ENCODE measurements around the gene TSHR. TPM values are rescaled to one million over a fixed set of nuclear protein-coding genes. Genes with fewer than 3 reads are reported as not detected.

The TSHR gene
- total RNA-seq, 1 donor from 2014 or later, result not detected

GRCh38 chr14:80959496-80959895, 4.1 kb downstream of the TSHR start:
- no peak overlapping the region for H3K27ac Mint-ChIP-seq (ENCODE audit: unreplicated experiment)
- H3K4me3 Mint-ChIP-seq (ENCODE audit: unreplicated experiment), result no peak overlapping the region
- DNase-seq (ENCODE audit: low spot score), result no peak
- TF ChIP-seq CTCF (IDR thresholded peaks at IDR 0.05; ENCODE audit: unreplicated experiment), result no peak
- H3K36me3 Mint-ChIP-seq (ENCODE audit: low read depth, unreplicated experiment), result no peaks in the 10 kb centered on the region
- peaks cover 16% of the 10 kb centered on the region for H3K4me1 Mint-ChIP-seq (ENCODE audit: unreplicated experiment)
- no peaks in the 10 kb centered on the region for H3K9me3 Mint-ChIP-seq (ENCODE audit: unreplicated experiment)
- peaks cover 1% of the 10 kb centered on the region for H3K27me3 Mint-ChIP-seq (ENCODE audit: unreplicated experiment)

GRCh38 chr14:80965037-80965436, 9.6 kb downstream of the TSHR start:
- Mint-ChIP-seq H3K4me3 (ENCODE audit: unreplicated experiment) (no peak overlapping the region), H3K27me3 (ENCODE audit: unreplicated experiment) (no peaks in the 10 kb centered on the region), H3K36me3 (ENCODE audit: low read depth, unreplicated experiment) (no peaks in the 10 kb centered on the region), H3K9me3 (ENCODE audit: unreplicated experiment) (no peaks in the 10 kb centered on the region), H3K4me1 (ENCODE audit: unreplicated experiment) (peaks cover 3% of the 10 kb centered on the region), H3K27ac (ENCODE audit: unreplicated experiment) (no peak overlapping the region)
- TF ChIP-seq CTCF (IDR thresholded peaks at IDR 0.05; ENCODE audit: unreplicated experiment), result no peak
- no peak for DNase-seq (ENCODE audit: low spot score)

DNA sequence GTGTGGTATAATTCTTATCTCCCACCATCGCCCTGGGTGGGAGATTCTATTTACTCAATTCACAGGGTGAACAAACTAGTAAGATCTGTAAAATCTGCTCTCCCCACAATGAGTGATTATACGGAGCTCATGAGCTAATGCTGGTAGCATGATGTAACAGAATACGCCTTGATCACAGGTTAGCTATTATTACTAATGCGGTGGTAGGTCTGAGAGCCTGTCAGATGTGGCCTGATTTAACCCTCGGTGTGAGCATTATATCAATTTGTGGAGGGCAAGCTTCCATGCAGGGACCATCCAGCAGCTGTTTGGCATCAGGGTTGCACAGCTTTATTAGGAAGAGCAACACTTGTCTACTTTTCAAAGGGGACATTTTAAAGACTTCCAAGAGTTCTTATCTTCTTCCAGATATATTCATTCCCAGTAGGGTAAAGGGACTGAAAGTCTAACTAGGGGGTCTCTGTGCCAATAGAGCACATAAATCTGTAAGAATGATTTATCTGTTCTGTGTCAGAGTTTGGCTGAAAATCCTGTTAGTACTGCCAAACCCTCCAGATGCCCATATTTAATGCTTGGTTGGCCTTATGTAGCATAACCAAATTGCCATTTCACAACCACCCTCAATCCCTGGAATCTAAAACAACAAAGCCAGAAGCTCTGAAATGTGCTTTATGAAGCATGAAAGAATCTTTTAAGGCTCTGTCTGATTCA, 18.7 kb downstream of the TSHR start:
- no peak overlapping the region for H3K4me3 Mint-ChIP-seq (ENCODE audit: unreplicated experiment)
- H3K27ac Mint-ChIP-seq (ENCODE audit: unreplicated experiment), result no peak overlapping the region
- H3K36me3 Mint-ChIP-seq (ENCODE audit: low read depth, unreplicated experiment), result no peaks in the 10 kb centered on the region
- no peak for TF ChIP-seq CTCF (IDR thresholded peaks at IDR 0.05; ENCODE audit: unreplicated experiment)
- DNase-seq (ENCODE audit: low spot score), result no peak
- H3K9me3 Mint-ChIP-seq (ENCODE audit: unreplicated experiment), result no peaks in the 10 kb centered on the region
- H3K27me3 Mint-ChIP-seq (ENCODE audit: unreplicated experiment), result no peaks in the 10 kb centered on the region
- H3K4me1 Mint-ChIP-seq (ENCODE audit: unreplicated experiment), result no peaks in the 10 kb centered on the region

DNA sequence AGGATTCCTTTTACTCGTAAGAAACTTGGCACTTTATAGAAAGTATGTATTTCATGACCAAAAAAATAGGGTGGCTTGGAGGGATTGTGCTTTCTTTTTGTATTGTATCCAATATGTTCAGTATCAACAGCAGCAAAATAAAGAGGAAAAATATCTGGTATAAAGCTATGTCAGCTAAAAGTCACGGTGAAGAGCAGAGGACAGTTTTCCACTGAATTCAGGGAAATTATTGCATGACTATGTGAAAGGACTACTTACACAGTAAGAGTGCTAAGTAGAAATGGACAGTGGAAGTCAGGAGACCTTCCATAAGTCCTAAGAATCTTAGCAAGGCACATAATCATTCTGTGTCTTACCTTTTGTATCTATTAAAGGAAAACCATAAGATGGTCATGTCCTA, 19.3 kb downstream of the TSHR start:
- no peaks in the 10 kb centered on the region for H3K4me1 Mint-ChIP-seq (ENCODE audit: unreplicated experiment)

More for the DNA sequence above, 19.3 kb downstream of the TSHR start:
- no peak for DNase-seq (ENCODE audit: low spot score)
- Mint-ChIP-seq H3K9me3 (ENCODE audit: unreplicated experiment) (no peaks in the 10 kb centered on the region), H3K27ac (ENCODE audit: unreplicated experiment) (no peak overlapping the region), H3K27me3 (ENCODE audit: unreplicated experiment) (no peaks in the 10 kb centered on the region), H3K36me3 (ENCODE audit: low read depth, unreplicated experiment) (no peaks in the 10 kb centered on the region), H3K4me3 (ENCODE audit: unreplicated experiment) (no peak overlapping the region)
- no peak for TF ChIP-seq CTCF (IDR thresholded peaks at IDR 0.05; ENCODE audit: unreplicated experiment)
